Skeletal muscle satellite cell (primary cell): Measurements from ENCODE around the gene ZNF764.

ENCODE experiments used
- H3K27me3 ChIP-seq: 2 replicates; pipeline ENCODE4 v1.7.0; 2013; ENCODE audit warnings: low read length; ENCODE audit not compliant: control insufficient read depth, insufficient read depth
- H3K36me3 ChIP-seq: 2 replicates; pipeline ENCODE4 v1.7.0; 2013; ENCODE audit warnings: mild to moderate bottlenecking, control low read depth, low read length; ENCODE audit not compliant: insufficient read depth
- H3K4me1 ChIP-seq: 2 replicates; pipeline ENCODE4 v1.7.0; 2013; ENCODE audit warnings: low read length; ENCODE audit not compliant: control insufficient read depth, insufficient read depth
- H3K4me2 ChIP-seq: 2 replicates; pipeline ENCODE4 v1.7.0; 2013; ENCODE audit warnings: mild to moderate bottlenecking, low read length
- H3K4me3 ChIP-seq: 2 replicates; pipeline ENCODE4 v1.7.0; 2013; ENCODE audit warnings: low read length
- H3K9ac ChIP-seq: 2 replicates; pipeline ENCODE4 v1.7.0; 2013; ENCODE audit warnings: mild to moderate bottlenecking, low read depth, low read length, moderate library complexity
- H3K9me3 ChIP-seq: replicated peaks from 2 replicates; pipeline ENCODE4 v1.7.0; 2013; ENCODE audit warnings: mild to moderate bottlenecking, control low read depth, low read length

Gene ZNF764

DNA sequence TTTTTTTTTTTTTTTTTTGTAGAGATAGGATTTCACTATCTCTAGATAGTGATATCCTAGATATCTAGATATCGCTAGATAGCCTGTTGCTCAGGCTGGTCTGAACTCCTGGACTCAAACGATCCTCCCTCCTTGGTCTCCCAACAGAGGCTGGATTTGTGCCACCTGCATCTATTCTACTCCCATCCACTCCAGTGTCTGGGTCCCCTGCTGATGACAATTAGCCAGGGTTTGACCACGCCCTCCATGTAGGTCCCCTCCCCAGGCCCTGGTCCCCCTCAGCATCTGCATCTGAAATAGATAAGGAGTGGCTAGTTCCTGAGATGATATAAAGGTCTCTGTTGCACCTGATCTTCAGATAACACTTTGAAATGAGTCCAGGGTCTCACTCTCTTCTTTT lies 11.1 kb upstream of the ZNF764 start:
- Histone ChIP-seq H3K4me2 (no peak overlapping the region), H3K27me3 (no peaks in the 10 kb centered on the region), H3K4me3 (no peak overlapping the region), H3K4me1 (peaks cover 17% of the 10 kb centered on the region), H3K9me3 (no peaks in the 10 kb centered on the region), H3K9ac (no peak overlapping the region), H3K36me3 (no peaks in the 10 kb centered on the region)

DNA sequence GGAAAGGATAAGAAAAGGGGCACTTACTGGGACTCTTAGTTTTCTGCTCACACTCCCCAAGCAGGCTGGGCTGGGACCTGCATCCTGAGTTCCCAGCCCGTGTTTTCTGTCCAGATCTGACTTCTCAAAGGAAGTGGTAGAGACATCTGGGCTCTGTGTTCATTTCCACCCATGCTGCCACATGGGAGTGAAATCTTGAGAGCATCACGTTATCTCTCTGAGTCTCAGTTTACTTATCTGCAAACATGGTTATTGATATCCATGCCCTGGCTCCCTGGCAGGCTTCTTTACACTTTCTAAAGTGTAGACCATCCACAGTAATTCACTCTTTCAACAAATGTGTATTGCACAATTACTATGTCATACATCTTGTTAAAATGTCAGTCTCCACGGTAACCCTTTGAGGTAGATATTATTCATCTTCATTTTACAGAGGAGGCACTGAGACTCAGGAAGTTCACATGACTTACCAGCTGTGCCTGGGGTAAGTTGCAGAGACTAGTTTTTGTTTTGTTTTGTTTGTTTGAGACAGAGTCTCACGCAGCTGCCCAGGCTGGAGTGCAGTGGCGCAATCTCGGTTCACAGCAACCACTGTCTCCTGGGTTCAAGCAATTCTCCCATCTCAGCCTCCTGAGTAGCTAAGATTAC lies 9.9 kb upstream of the ZNF764 start:
- H3K4me3 ChIP-seq, result no peak overlapping the region
- H3K4me1 ChIP-seq, result peaks cover 17% of the 10 kb centered on the region
- H3K9me3 ChIP-seq, result no peaks in the 10 kb centered on the region
- no peaks in the 10 kb centered on the region for H3K27me3 ChIP-seq
- no peaks in the 10 kb centered on the region for H3K36me3 ChIP-seq
- peak overlapping the region; percentile 23 for H3K9ac ChIP-seq
- H3K4me2 ChIP-seq, result peak overlapping the region; percentile 35

DNA sequence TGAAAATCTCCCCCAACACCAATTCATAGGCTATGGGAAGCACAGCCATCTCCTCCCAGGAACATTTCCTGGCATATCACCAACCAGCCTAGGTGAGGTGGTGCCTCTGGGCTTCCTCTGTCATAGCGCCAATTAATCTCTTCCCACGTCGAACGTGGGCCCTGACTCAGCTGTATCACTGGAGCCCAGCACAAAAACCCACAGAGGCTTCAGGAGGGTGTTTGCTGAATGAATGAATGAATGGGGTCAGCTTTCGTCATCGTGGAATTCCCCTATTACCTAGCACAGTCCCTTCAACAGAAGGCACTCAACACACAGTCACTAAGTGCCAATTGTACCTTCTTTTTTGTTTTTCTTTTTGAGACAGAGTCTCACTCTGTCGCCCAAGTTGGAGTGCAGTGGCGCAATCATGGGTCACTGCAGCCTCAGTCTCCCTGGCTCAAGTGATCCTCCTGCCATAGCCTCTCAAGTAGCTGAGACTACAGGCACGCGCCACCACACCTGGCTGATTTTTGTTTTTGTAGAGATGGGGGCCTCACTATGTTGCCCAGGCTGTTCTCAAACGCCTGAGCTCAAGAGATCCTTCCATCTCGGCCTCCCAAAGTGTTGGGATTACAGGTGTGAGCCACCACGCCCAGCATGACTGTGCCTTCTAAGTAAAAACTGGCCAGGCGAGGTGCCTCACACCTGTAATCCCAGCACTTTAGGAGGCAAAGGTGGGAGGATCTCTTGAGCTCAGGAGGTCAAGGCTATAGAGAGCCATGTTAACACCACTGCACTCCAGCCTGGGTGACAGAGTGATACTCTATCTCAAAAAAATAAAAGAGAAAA lies 9.2 kb upstream of the ZNF764 start:
- H3K4me3 ChIP-seq, result no peak overlapping the region
- H3K36me3 ChIP-seq, result no peaks in the 10 kb centered on the region
- H3K27me3 ChIP-seq, result no peaks in the 10 kb centered on the region
- H3K9me3 ChIP-seq, result no peaks in the 10 kb centered on the region
- no peak overlapping the region for H3K4me2 ChIP-seq
- peak overlapping the region; percentile 23 for H3K9ac ChIP-seq
- H3K4me1 ChIP-seq, result peaks cover 17% of the 10 kb centered on the region

DNA sequence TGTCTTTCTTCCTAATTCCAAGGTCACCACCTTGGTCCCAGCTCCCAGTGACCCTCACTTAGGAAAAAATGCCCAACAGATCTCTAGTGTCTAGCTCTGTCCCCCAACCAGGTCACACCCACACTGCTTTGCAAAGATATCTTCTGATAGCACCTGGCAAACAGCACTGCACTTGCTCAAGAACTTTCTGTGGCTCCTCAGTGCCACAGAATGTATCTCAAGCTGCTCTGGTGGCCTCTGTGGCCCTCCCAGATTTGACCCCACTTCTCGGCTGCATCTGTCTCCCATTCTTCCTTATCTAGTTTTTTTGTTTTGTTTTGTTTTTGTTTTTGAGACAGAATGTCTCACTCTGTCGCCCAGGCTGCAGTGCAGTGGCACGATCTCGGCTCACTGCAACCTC lies 8.4 kb upstream of the ZNF764 start:
- H3K36me3 ChIP-seq, result no peaks in the 10 kb centered on the region
- H3K9ac ChIP-seq, result no peak overlapping the region
- H3K4me1 ChIP-seq, result peaks cover 17% of the 10 kb centered on the region
- no peaks in the 10 kb centered on the region for H3K27me3 ChIP-seq
- no peaks in the 10 kb centered on the region for H3K9me3 ChIP-seq
- no peak overlapping the region for H3K4me2 ChIP-seq
- H3K4me3 ChIP-seq, result no peak overlapping the region

DNA sequence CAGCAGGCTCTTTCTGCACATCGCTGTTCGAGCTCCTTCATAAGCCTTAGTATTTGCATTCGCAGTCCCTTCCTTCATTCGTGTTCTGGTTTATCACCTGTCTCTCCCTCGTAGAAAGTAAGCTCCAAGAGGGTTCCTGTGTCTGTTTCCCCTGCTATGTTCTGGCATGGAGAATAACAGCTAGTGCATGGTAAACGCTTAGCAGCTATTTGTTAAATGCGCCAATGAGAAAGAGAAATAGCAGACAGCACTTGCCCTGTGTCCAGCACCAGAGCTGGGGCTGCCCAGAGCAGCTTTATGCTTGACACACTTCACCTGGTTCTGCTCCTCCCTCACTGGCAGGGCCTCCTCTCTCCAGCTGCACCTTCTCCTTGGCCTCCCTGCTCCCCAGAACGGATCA lies 7.8 kb upstream of the ZNF764 start:
- Histone ChIP-seq H3K4me1 (peaks cover 14% of the 10 kb centered on the region), H3K4me2 (no peak overlapping the region), H3K4me3 (no peak overlapping the region), H3K9ac (no peak overlapping the region), H3K36me3 (no peaks in the 10 kb centered on the region), H3K27me3 (no peaks in the 10 kb centered on the region), H3K9me3 (no peaks in the 10 kb centered on the region)

DNA sequence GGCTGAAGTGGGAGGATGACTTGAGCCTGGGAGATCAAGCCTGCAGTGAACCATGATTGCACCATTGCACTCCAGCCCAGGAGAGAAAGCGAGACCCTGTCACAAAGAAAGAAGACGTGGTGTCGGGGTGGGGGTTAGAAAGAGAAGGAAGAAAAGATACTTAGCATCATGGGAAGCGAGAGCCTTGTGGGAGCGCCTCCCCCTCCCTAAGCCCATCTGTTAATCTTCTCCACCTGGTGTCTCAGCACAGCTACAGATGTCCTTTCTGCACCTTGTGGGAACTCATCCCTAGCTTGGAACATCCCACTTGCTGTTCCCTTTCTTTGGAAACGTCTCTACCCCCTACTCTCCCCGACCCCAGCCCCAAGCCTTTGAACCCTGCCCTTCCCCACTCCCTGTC lies 7.4 kb upstream of the ZNF764 start:
- no peak overlapping the region for H3K9ac ChIP-seq
- no peaks in the 10 kb centered on the region for H3K9me3 ChIP-seq
- no peak overlapping the region for H3K4me3 ChIP-seq
- H3K4me1 ChIP-seq, result peaks cover 11% of the 10 kb centered on the region
- no peaks in the 10 kb centered on the region for H3K36me3 ChIP-seq
- H3K27me3 ChIP-seq, result no peaks in the 10 kb centered on the region
- H3K4me2 ChIP-seq, result no peak overlapping the region

DNA sequence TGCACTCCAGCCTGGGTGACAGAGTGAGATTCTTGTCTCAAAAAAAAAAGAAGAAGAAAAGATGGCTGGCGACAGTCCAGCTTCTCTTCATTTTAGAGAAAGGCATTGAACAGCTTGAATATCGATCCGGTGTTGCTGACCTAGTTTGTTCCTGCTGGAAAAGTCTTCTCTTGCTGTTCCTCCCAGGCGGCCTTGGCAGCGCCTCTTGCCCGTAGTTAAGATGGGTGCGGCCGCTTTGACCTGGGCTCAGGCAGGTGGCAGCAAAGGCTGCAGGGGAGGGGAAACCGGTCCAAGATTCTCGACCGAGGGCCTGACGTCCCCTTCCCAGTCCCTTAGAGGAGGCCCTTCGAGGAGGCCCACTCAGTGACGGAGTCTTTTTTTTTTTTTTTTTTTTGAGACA lies 3.8 kb upstream of the ZNF764 start:
- Histone ChIP-seq H3K9ac (no peak overlapping the region), H3K4me3 (no peak overlapping the region)

DNA sequence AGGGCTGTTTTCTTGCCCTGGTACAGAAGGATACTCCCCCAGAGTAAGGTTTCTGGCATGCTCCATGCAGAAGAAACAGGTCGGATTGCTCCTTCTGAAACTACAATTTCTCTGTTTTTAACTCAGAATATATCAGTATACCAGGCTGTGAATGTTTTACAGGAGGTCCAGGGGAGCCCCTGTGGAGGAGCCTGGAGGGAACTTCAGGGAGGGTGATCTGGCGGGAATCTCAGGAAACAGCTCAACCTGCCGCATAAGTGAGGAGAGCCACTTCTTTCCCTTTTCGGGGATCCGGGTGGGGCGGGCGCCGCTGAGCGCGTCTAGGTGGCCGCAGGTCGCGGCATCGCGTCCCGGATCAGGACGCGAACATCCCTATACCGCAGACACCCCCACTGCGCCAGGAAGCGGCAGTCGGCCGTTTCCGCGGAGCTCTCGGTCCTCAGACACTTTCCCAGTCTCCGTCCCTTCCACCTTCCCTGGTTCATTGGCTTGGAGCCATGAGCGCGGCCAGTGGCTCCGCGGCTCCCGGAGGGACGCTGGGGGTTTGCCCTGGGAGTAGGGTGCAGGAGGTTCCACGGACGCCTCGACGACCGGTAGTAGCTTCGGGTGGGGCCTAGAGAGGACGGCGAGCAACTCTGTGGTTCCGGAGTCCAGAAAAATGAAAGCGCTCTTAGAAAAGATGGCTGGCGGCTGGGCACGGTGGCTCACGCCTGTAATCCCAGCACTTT lies 3.1 kb upstream of the ZNF764 start:
- no peaks in the 10 kb centered on the region for H3K27me3 ChIP-seq
- peak overlapping the region; percentile 58 for H3K4me2 ChIP-seq
- H3K4me3 ChIP-seq, result peak overlapping the region; percentile 35
- no peaks in the 10 kb centered on the region for H3K9me3 ChIP-seq
- H3K9ac ChIP-seq, result no peak overlapping the region
- H3K36me3 ChIP-seq, result peaks cover under 1% of the 10 kb centered on the region
- H3K4me1 ChIP-seq, result peaks cover 10% of the 10 kb centered on the region

More for the DNA sequence above, 3.8 kb upstream of the ZNF764 start:
- Histone ChIP-seq H3K9me3 (no peaks in the 10 kb centered on the region), H3K36me3 (no peaks in the 10 kb centered on the region), H3K4me2 (no peak overlapping the region), H3K27me3 (no peaks in the 10 kb centered on the region), H3K4me1 (peaks cover 9% of the 10 kb centered on the region)

DNA sequence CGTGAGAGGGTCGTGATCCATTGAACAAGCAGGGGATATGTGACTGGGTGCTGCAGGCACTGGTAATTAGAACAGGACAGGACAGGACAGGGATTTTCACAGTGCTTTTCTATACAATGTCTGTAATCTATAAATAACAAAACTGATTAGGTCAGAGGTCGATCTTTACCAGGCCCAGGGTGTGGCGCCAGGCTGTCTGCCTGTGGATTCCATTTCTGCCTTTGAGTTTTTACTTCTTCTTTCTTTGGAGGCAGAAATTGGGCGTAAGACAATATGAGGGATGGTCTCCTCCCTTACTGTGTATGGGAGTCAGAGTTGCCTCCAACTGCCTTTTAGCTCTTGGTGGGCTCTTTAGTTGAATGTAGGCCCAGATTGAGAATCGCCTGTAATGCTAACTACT lies 1.5 kb upstream of the ZNF764 start:
- H3K9me3 ChIP-seq, result no peaks in the 10 kb centered on the region
- H3K4me3 ChIP-seq, result no peak overlapping the region
- no peak overlapping the region for H3K9ac ChIP-seq
- H3K36me3 ChIP-seq, result peaks cover 13% of the 10 kb centered on the region
- no peak overlapping the region for H3K4me2 ChIP-seq
- peaks cover 12% of the 10 kb centered on the region for H3K4me1 ChIP-seq
- H3K27me3 ChIP-seq, result no peaks in the 10 kb centered on the region

DNA sequence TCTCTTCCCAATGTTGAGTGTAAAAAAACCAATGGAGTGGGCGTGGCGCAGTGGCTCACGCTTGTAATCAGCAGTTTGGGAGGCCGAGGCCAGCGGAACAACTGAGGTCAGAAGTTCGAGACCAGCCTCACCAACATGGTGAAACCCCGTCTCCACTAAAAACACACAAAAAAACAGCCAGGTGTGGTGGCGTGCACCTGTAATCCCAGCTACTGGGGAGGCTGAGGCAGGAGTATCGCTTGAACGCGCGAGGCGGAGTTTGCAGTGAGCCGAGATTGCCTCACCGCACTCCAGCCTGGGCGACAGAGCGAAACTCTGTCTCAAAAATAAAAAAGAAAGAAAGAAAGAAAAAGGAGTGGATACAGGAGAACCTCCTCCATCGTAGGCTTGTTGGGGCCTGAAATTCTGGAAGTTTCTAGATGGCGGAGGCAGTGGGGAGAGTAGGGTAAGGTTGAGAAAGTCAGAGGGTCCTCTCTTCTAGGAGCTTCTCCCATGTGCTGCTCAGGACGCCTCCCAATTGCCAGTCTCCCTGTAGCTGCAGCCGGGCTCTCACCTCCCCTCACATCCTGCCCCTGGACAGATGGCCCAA lies 709 bp upstream of the ZNF764 start:
- no peaks in the 10 kb centered on the region for H3K9me3 ChIP-seq
- H3K9ac ChIP-seq, result peak overlapping the region; percentile 47
- H3K27me3 ChIP-seq, result no peaks in the 10 kb centered on the region
- peak overlapping the region; percentile 65 for H3K4me2 ChIP-seq
- peaks cover 12% of the 10 kb centered on the region for H3K4me1 ChIP-seq
- peak overlapping the region; percentile 84 for H3K4me3 ChIP-seq
- H3K36me3 ChIP-seq, result peaks cover 20% of the 10 kb centered on the region

DNA sequence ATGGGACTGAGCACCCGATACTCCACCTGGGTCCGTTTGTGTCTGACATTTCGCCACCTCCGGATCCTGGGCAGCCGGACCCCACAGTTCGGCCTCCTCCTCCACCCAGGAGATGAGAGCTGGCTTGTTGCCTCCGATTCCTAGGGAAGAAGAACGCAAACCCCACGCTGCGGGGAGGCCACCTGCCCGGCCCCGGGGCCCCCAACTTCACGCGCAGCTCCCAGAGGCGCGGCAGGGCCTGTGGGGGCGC lies 542 bp downstream of the ZNF764 start:
- Histone ChIP-seq H3K4me3 (peak overlapping the region; percentile 84), H3K27me3 (no peaks in the 10 kb centered on the region), H3K9ac (peak overlapping the region; percentile 95), H3K4me2 (peak overlapping the region; percentile 96), H3K4me1 (peaks cover 12% of the 10 kb centered on the region), H3K9me3 (no peaks in the 10 kb centered on the region), H3K36me3 (peaks cover 30% of the 10 kb centered on the region)
